NB4 (cell line): ENCODE data around the gene COPS6.

Source experiments
- POLR2A ChIP-seq: IDR thresholded peaks from 2 replicates; pipeline ENCODE4 v1.6.1; 2011; ENCODE audit warnings: mild to moderate bottlenecking; ENCODE audit not compliant: insufficient read length; ENCODE audit errors: extremely low read depth
- TF ChIP-seq, protein P1 (sequence below): IDR thresholded peaks from one replicate; pipeline ENCODE4 v1.5.1; 2012; ENCODE audit warnings: low read depth, low read length
- TF ChIP-seq, protein P2 (sequence below): IDR thresholded peaks from 2 replicates; pipeline ENCODE4 v1.6.1; 2011; ENCODE audit warnings: low read depth, low read length

DNA sequence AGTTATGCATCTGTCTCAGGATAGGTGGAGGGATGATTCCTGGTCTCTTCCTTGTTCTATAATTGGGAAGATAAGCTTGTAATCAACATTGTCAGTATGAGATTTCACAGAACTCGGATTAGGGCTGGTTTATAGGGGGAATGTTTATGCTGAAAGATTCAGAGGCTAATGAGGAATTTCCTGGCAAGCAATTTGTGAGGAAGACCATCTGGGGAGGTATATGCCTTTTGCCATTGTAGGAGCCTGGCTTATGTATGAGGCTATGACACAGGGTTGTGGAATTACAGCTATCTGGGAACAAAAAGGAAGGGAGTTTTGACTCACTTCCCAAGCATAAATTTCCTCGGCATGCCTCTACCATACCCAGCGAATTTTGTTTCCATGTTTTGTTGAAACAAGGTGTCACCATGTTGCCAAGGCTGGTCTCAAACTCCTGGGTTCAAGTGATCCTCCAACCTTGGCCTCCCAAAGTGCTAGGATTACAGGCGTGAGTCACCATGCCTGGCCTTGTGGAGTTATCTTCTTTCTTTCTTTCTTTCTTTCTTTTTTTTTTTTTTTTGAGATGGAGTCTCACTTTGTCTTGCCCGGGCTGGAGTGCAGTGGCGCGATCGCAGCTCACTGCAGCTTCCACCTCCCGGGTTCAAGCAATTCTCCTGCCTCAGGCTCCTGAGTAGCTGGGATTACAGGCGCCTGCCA lies 1.6 kb upstream of the COPS6 start:
- TF ChIP-seq, protein P1, sequence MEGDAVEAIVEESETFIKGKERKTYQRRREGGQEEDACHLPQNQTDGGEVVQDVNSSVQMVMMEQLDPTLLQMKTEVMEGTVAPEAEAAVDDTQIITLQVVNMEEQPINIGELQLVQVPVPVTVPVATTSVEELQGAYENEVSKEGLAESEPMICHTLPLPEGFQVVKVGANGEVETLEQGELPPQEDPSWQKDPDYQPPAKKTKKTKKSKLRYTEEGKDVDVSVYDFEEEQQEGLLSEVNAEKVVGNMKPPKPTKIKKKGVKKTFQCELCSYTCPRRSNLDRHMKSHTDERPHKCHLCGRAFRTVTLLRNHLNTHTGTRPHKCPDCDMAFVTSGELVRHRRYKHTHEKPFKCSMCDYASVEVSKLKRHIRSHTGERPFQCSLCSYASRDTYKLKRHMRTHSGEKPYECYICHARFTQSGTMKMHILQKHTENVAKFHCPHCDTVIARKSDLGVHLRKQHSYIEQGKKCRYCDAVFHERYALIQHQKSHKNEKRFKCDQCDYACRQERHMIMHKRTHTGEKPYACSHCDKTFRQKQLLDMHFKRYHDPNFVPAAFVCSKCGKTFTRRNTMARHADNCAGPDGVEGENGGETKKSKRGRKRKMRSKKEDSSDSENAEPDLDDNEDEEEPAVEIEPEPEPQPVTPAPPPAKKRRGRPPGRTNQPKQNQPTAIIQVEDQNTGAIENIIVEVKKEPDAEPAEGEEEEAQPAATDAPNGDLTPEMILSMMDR, result no peak
- TF ChIP-seq POLR2A, result no peak
- TF ChIP-seq, protein P2, sequence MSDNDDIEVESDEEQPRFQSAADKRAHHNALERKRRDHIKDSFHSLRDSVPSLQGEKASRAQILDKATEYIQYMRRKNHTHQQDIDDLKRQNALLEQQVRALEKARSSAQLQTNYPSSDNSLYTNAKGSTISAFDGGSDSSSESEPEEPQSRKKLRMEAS, result no peak
